Measurements from ENCODE around the gene RIN3. TPM values are rescaled to one million over a fixed set of nuclear protein-coding genes. Genes with fewer than 3 reads are reported as not detected.

The RIN3 gene
- polyA plus RNA-seq, 3 donors, result 6.3 to 8.4 (median 7.9) TPM

DNA sequence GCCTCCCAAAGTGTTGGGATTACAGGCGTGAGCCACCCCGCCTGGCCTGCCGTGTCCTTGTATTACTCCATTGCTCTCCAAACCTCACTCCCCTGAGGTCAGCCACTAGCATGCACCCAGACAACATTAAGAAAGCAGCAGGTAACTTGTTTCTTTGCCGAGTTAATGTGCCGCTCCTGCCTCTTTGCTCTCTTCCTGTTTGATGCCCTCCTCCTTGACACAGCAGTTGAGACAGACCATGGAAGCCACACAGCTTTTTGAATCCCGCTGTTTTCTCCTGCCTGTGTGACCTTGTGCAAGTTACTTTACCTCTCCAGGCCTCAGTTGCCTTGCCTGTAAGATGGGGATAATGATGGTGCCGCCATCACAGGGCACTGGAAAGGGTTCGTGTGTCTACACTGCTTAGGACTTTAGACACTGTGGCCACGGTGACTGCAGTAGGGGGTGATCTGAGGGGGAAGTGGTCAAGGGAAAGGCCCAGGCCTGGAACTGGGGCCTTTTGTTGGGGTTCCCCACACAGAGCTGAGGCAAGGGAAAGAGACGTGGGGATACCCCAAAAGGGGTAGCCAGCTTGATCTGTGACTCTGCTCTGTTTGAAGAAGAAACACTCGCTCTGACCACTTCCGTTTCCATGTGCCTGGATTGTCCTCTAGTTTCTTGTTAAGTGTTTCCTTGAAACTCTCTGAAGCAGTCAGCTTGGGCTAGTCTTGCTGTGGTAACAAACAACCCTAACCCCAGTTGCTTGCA lies 69.3 kb downstream of the RIN3 start:
- DNase-seq (ENCODE audit: extremely low read depth in 1 of 11, low read depth in 9 of 11, low spot score in 4 of 11), result no peak

DNA sequence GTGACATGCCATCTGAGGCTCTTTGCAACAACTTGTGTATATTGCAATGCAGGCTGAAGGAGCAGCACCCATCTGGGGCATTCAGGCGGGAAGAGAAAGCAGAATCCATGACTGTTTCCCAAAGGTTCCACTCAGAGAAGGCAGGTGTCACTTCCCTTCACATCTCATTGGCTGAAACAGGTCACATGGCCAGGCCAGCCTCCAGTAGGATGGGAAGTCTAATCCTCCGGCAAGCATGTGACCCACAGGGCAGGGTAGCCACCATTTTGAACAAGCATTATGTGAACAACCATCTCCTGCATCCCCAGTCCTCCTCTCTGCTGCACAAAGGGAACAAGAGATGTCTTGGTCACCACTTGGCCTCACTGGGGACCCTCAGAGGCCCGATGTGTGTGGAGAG lies 70.6 kb downstream of the RIN3 start:
- no peak for DNase-seq (ENCODE audit: extremely low read depth in 1 of 11, low read depth in 9 of 11, low spot score in 4 of 11)

DNA sequence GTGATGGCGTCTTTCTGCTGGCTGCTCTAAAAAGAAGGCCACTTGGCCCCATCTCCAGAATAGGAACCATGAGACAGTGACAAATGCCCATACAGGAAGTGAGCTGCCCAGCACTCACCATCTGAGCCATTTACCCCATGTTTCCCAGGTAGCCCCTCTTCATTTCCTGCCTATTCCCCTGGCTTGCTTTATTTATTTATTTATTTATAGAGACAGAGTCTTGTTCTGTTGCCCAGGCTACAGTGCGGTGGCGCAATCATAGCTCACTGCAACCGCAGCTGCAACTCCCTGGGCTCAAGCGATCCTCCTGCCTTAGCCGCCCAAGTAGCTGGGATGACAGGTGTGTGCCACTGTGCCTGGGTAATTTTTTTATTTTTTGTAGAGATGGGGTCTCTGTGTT lies 71.2 kb downstream of the RIN3 start:
- DNase-seq (ENCODE audit: extremely low read depth in 1 of 11, low read depth in 9 of 11, low spot score in 4 of 11), result no peak

DNA sequence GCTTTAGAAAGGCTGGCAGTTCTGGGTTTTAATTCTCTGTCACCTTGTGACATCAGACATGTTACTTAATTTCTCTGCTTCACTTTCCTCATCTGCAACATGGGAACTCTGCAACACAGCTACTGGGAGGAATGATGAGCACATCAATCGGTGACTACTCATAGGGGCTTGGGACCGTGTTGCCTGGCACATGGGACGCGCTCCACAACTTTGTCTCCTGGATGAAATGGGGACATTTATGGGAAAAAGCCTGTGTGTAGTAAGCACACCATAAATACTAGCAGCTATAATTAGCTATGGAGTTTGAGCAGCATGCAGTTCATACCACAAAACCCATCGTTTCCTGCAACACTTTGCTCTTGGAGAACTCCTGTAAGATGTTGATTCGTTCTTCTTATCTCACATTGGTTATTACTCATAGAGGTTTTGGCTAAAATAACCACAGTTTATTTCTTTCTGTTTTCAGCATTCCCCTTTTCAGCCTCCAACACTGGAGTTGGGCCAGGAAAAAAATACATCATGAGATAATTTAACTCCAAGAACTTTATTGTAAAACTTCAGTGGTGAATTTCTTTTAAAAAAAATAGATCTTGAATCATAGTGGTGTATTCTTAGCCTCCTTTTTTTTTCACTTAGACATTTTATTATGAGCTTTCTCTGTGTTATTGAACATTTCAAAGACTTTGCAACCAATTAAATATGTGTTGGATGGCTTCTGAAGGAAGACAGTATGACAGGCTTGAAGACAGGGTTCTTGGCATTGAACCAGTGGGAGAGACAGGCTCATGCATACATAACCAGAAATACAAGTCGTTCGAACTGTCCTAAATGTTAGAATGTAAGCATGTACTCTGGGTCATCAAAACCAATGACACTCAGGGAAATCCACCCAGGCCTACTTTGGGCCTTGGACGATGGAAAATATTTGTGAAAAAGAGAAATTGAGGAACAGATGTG lies 72.7 kb downstream of the RIN3 start:
- peak in 2 of 11 donors; percentile 17 for DNase-seq (ENCODE audit: extremely low read depth in 1 of 11, low read depth in 9 of 11, low spot score in 4 of 11)

DNA sequence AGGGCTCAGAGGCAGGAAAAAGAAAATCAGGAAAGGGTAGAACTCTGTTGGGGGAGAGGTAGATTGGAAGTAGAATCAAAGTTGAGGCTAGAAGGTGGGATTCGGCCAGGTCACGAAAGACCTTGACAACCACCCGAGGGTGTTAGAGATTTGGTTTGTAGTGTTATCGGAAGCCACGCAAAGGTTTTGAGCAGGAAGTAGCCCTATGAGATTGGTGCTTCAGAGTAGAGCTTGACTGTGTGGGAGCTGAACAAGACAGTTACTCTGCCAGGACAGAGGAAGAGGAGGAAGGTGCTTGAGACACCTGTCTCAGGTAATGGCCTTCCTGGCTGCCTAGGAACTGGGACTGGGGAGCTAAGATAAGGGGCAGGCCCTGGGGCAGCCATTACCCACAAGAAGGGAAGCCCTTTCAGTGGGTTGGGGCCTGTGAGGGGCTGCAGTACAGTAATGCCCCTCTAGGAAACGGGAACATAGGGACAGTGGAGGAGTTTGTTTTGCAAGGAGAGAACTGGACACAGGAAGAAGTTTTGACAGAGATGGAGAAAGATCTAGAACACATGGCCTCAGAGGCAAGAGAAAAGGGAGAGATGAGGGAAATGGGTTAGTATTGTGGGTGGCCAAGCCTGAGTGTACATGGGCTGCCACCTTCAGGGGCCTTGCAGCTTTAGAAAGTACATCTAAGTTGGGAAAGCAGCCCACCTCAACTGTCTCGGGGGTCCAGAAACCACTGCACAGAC lies 73.5 kb downstream of the RIN3 start:
- no peak for DNase-seq (ENCODE audit: extremely low read depth in 1 of 11, low read depth in 9 of 11, low spot score in 4 of 11)

DNA sequence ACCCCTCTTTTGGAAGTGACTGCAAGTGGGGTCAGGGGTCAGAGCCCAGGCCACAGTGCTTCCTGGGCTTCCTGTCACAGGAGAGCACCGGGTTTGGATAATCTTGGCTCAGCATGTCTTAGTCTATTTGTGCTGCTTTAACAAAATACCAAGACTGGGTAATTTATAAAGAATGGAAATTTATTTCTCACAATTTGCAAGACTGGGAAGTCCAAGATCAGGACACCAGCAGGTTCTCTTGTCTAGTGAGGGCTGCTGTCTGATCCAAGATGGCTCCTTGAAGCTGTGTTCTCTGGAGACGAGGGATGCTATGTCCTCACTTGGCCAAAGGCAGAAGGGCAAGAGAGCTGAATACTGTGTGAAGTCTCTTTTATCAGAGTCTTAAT lies 74.1 kb downstream of the RIN3 start:
- DNase-seq (ENCODE audit: extremely low read depth in 1 of 11, low read depth in 9 of 11, low spot score in 4 of 11), result no peak

DNA sequence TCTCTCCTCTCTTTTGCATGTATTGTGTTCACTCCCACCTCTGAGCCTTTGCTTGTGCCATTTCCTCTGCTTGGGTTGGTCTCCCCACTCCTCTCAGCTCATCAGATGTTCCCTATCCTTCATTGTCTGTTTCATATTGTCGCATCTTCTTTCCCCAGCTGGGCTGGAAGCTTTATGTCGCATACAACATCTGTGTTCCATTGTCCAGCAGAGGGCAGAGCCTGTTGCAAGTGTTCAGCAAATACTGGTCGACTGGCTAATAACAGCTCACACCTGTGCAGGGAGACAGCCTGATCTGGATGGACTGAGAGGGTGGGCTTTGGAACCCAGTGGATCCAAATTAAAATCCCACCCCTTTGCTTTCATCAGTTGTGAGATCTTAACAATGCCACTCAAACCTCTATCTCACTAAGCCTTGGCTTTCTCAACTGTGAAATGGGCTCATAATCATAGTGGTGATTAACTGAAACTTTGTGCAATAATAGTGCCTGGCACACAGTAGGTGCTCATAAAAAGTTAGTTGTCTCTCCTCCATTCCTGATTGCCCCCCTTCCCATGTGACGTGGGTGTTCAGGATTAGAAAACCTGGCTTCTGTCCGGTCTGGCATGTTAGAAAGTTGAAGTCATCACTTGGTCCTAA lies 75.8 kb downstream of the RIN3 start:
- DNase-seq (ENCODE audit: extremely low read depth in 1 of 11, low read depth in 9 of 11, low spot score in 4 of 11), result no peak

DNA sequence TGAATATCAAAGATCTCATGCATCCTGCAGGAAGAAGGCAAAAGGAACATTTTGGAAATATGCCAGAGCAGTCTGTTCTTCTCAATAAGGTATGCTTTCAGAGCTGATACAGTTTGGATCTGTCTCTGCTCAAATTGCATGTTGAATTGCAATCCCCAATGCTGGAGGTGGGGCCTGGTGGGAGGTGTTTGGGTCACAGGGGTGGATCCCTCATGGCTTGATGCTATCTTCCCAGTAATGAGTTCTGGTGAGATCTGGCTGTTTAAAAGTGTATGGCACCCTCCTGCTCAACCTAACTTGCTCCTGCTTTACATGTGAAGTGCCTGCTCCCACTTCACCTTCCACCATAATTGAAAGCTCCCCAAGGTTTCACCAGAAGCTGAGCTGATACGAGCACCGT lies 76.6 kb downstream of the RIN3 start:
- DNase-seq (ENCODE audit: extremely low read depth in 1 of 11, low read depth in 9 of 11, low spot score in 4 of 11), result no peak

DNA sequence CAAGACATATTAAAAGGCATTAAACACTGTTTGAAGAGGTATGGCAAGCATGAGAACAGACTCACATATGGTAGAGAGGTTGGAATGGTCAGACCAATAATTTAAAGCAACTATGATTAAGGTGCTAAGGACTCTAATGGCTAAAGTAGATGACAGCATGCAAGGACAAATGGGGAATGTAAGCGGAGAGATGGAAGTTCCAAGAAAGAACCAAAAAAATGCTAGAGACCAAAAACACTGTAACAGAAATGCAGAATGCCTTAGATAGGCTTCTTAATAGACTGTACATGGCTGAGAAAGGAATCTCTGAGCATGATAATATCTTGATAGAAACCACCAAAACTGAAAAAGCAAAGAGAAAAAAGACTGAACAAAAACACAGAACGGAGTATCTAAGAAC lies 77.4 kb downstream of the RIN3 start:
- DNase-seq (ENCODE audit: extremely low read depth in 1 of 11, low read depth in 9 of 11, low spot score in 4 of 11), result no peak

DNA sequence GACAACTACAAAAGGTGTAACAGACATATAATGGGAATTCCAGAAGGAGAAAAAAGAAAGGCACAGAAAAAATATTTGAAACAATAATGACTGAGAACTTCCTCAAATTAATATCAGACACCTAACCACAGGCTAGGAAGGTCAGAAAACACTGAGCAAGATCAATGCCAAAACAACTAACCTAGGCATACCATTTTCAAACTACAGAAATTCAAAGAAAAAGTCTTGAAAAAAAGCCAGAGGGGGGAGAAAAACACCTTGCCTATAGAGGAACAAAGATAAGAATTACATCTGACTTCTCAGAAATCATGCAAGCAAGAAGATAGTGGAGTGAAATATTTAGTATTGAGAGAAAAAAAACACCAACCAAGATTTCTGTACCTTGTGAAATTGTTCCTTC lies 77.8 kb downstream of the RIN3 start:
- DNase-seq (ENCODE audit: extremely low read depth in 1 of 11, low read depth in 9 of 11, low spot score in 4 of 11), result no peak

DNA sequence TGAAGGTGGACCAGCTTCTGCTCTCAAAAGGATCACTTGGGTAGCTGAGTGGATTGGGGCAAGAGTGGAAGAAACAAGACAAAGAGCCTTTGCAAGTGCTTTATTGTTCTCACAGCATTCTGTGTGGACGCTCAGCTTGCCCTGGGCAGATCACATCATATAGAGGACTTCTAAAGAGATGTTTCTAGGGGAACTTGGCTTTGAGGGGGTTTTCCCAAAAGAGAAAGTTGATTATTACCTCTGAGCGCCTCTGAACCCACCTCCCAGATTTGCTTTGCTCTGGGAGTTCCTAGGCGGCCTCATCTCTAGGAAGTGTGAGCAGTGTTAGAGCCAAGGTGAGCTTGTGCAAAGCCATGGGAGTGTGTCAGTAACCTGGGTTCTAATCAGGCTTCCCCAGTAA lies 81.7 kb downstream of the RIN3 start:
- no peak for DNase-seq (ENCODE audit: extremely low read depth in 1 of 11, low read depth in 9 of 11, low spot score in 4 of 11)

DNA sequence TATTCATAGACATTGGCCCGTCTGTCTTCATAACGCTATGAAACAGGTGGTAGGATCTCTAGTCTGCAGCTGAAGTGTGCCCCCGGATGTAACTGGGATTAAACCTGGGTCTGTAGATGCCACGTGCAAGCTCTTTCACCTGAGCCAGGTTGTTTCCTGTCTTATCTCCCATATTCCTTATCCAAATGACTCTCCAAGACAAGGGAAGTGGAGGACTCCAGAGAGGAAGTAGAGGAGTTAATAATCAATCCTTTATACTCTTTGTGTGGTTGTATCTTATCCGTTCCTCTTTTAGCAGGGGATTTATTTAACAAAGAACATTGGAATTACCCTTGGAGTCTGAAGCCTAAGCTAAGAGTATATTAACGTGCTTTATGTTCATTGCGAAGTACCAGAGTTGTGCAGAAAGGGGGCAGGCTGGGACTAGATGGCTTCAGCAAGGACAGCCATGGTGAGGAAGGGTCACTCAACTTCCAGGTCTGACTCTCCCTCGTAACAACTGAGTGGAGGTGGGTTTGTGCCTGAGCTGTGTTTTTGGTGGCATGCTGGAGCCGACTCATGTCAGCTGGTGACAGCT lies 82.8 kb downstream of the RIN3 start:
- no peak for DNase-seq (ENCODE audit: extremely low read depth in 1 of 11, low read depth in 9 of 11, low spot score in 4 of 11)

DNA sequence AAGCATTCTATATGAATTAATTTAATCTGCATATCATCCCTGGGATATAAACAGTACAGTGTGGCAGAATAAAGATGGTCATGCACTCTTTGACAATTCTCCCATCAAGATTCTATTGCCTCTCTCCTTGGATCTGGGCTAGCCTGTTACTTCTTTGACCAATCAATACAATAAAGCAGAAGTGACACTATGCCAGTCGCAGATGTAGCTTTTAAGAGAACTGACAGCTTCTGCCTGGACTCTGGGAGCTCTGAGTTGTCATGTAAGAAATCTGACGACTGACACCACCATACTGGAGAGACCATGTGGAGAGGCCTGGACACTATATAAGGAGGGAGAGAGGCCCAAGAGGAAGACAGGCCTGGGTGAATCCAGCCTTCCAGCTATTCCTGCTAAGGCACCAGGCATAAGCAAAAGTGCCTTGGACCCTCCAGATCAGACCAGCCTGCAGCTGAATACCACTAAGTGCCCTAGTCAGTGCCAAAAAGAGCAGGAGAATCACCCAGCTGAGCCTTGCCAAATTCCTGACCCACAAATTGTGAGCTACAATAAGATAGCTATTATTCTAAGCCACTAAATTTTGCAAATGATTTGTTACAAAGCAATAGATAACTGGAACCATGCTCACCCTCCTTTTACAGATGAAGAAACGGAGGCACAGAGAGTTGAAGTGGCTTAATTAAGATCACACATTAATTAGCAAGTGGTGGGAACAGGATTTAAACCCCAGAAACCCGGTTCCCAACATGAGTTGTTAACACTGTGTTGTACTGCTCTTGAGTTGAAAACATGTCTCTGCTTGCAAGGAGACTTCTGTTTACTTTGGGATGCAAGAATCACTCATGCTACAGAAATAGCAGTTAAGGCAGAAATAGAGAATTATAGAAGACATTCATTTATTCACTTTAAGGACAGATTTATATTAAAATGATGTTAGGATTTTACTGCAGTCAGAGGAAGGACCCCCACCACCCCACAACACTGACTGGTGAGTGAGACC lies 84.6 kb downstream of the RIN3 start:
- no peak for DNase-seq (ENCODE audit: extremely low read depth in 1 of 11, low read depth in 9 of 11, low spot score in 4 of 11)

DNA sequence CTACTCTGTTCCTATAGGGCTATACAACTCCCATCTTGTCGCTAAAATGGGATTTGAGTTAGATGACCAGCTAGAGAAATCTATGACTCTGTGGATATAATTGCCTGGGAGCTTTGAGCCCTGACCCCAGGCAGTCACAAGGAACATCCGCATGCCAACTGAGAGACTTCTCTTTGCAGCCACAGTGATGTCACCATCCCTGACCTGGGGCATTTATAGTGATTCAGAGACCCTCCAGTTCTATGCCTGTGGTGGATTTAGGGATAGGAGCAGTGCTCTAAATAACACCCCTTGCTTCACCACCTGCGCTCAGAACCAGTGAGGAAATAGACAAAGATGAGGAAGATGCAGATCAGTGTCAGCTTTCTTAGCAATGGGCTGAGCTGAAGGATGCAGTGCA lies 86.2 kb downstream of the RIN3 start:
- DNase-seq (ENCODE audit: extremely low read depth in 1 of 11, low read depth in 9 of 11, low spot score in 4 of 11), result no peak

DNA sequence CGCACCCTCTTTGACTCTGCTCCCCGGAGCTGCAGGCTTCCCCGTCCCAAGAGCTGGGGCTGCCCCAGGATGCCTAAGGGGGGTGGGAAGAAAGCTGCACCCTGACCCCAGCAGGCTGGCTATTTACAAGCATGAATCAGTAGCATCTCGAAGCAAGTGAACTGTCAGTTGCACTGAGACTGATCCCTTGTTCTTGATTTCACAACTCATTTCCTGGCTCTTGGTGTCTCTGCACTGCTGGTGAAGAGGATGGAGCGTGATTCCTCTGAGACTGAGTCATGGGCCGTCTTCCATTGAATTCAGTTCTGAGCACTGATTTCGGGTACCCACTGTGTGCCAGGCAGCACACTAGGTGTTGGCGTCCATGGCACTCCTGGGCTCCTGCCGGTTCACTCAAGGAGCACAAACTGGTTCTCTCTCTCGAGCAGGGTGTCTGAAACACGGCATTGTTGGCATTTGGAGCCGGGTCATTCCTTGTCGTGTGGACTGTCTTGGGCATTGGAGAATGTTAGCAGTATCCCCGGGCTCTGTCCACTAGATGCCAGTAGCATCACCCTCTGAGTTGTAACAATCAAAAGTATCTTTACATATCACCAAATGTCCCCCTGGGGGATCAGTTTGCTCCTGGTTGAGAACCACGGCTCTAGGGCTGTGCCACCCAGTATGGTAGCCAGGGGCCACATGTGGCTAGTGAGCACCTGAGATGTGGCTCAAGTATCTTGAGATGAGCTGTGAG lies 86.9 kb downstream of the RIN3 start:
- no peak for DNase-seq (ENCODE audit: extremely low read depth in 1 of 11, low read depth in 9 of 11, low spot score in 4 of 11)

DNA sequence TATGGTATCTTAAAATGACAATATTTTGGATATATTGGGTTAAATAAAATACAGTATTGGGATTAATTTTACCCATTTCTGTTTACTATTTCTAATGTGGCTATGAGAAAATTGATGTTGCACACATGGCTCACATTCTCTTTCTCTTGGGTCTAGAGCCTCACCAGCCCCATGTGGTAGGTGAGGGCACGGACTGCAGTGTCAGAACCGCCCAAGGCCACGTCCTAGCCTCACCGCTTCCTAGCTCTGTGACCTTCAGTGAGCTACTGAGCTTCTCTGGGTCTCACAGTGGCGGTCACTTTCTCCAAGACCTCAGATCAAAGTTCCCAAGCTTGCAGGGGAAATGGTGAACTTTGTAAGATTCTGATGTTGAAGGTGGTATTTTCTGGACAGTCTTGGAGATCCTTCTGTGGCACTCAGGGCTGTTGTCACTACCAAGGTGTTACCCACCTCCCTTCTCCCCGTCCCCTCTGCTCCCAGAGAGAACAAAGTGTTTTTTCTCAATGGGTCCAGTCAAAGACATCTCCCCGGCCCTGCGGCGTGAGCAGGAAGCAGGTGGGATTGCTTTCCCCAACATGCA lies 87.6 kb downstream of the RIN3 start:
- no peak for DNase-seq (ENCODE audit: extremely low read depth in 1 of 11, low read depth in 9 of 11, low spot score in 4 of 11)

Measured in renal cortex interstitium (tissue), 11 donors.